Activated naive CD4-positive, alpha-beta T cell treated with anti-CD3 and anti-CD28 coated beads, Interleukin-2, amount 50 U/mL, for 72 hours (primary cell): ENCODE results near the gene OPCML. TPM values are rescaled to one million over a fixed set of nuclear protein-coding genes. Genes with fewer than 3 reads are reported as not detected.

Experiments
- ATAC-seq, 2 donors: fragments of 150-1000 bp; cut with Tn5 transposase; 2 replicates each; pipeline ENCODE4 v1.10.0; 2021; ENCODE audit warnings: mild to moderate bottlenecking in 2 of 2, moderate library complexity in 2 of 2
- DNase-seq, 2 donors: peaks; one replicate each; pipeline ENCODE4 v3.0.0; 2021 to 2022; ENCODE audit warnings: low spot score in 2 of 2
- H3K27ac Mint-ChIP-seq, 2 donors: one replicate each; pipeline ENCODE4 v1.8.0; 2022; ENCODE audit warnings: mild to moderate bottlenecking in 2 of 2, mixed read lengths in 2 of 2
- H3K36me3 Mint-ChIP-seq, 2 donors: one replicate each; pipeline ENCODE4 v1.8.0; 2022; ENCODE audit warnings: mixed read lengths in 2 of 2
- H3K9me3 Mint-ChIP-seq, 2 donors: one replicate each; pipeline ENCODE4 v1.8.0; 2022; ENCODE audit warnings: mixed read lengths in 2 of 2
- total RNA-seq, 2 donors: library from RNA; stranded (reverse); gene quantifications; one replicate each; pipeline ENCODE4 v1.2.3, GENCODE V29; 2022

The OPCML gene
- total RNA-seq, 2 donors from 2014 or later = not detected

GRCh38 chr11:133492895-133493294, 39.4 kb downstream of the OPCML start:
- no peak for DNase-seq
- Mint-ChIP-seq H3K36me3 (no peaks in the 10 kb centered on the region), H3K9me3 (peaks cover 9 to 12% of the 10 kb centered on the region in 2 donors), H3K27ac (no peak overlapping the region)
- no peak for ATAC-seq

GRCh38 chr11:133491680-133492383, 40.5 kb downstream of the OPCML start:
- Mint-ChIP-seq H3K27ac (no peak overlapping the region), H3K36me3 (no peaks in the 10 kb centered on the region), H3K9me3 (peaks cover 13 to 19% of the 10 kb centered on the region in 2 donors)
- DNase-seq (no peak), ATAC-seq (no peak)

GRCh38 chr11:133480722-133481121, 51.6 kb downstream of the OPCML start:
- no peaks in the 10 kb centered on the region for H3K36me3 Mint-ChIP-seq
- no peak for ATAC-seq
- H3K27ac Mint-ChIP-seq = no peak overlapping the region
- DNase-seq = no peak
- H3K9me3 Mint-ChIP-seq = peaks cover 11 to 22% of the 10 kb centered on the region in 2 donors

GRCh38 chr11:133479209-133479608, 53.1 kb downstream of the OPCML start:
- Mint-ChIP-seq H3K27ac (no peak overlapping the region), H3K9me3 (peaks cover 10 to 22% of the 10 kb centered on the region in 2 donors), H3K36me3 (no peaks in the 10 kb centered on the region)
- no peak for DNase-seq
- no peak for ATAC-seq

- Mint-ChIP-seq H3K36me3 (no peaks in the 10 kb centered on the region), H3K9me3 (peaks cover 4 to 13% of the 10 kb centered on the region in 2 donors), H3K27ac (no peak overlapping the region)
- ATAC-seq (no peak), DNase-seq (no peak)
Measured at GRCh38 chr11:133477251-133477625, 55.1 kb downstream of the OPCML start.

- H3K36me3 Mint-ChIP-seq = no peaks in the 10 kb centered on the region
- no peak for ATAC-seq
- H3K9me3 Mint-ChIP-seq = peaks cover 4 to 10% of the 10 kb centered on the region in 2 donors
- H3K27ac Mint-ChIP-seq = no peak overlapping the region
- DNase-seq = no peak
Measured at GRCh38 chr11:133476570-133477250, 55.6 kb downstream of the OPCML start.

GRCh38 chr11:133474461-133474860, 57.8 kb downstream of the OPCML start:
- ATAC-seq (no peak), DNase-seq (no peak)
- no peaks in the 10 kb centered on the region for H3K36me3 Mint-ChIP-seq
- no peak overlapping the region for H3K27ac Mint-ChIP-seq
- H3K9me3 Mint-ChIP-seq = peaks cover 0 to 8% of the 10 kb centered on the region in 2 donors

GRCh38 chr11:133467686-133468085, 64.6 kb downstream of the OPCML start:
- DNase-seq = no peak
- no peak for ATAC-seq
- no peaks in the 10 kb centered on the region for H3K36me3 Mint-ChIP-seq
- peaks cover 7 to 8% of the 10 kb centered on the region in 2 donors for H3K9me3 Mint-ChIP-seq
- H3K27ac Mint-ChIP-seq = no peak overlapping the region

GRCh38 chr11:133443206-133443747, 89.0 kb downstream of the OPCML start:
- Mint-ChIP-seq H3K9me3 (peaks cover 5 to 8% of the 10 kb centered on the region in 2 donors), H3K36me3 (no peaks in the 10 kb centered on the region), H3K27ac (no peak overlapping the region)
- ATAC-seq (no peak), DNase-seq (no peak)

- H3K27ac Mint-ChIP-seq = no peak overlapping the region
- H3K36me3 Mint-ChIP-seq = no peaks in the 10 kb centered on the region
- DNase-seq = no peak
- no peak for ATAC-seq
- H3K9me3 Mint-ChIP-seq = peaks cover 0 to 5% of the 10 kb centered on the region in 2 donors
Measured at GRCh38 chr11:133441964-133442660, 90.2 kb downstream of the OPCML start.

GRCh38 chr11:133425992-133426391, 106.3 kb downstream of the OPCML start:
- DNase-seq (no peak), ATAC-seq (no peak)
- Mint-ChIP-seq H3K27ac (no peak overlapping the region), H3K9me3 (no peaks in the 10 kb centered on the region), H3K36me3 (no peaks in the 10 kb centered on the region)

- ATAC-seq (no peak), DNase-seq (no peak)
- Mint-ChIP-seq H3K36me3 (no peaks in the 10 kb centered on the region), H3K27ac (no peak overlapping the region), H3K9me3 (no peaks in the 10 kb centered on the region)
Measured at GRCh38 chr11:133425245-133425644, 107.1 kb downstream of the OPCML start.

- DNase-seq (no peak), ATAC-seq (no peak)
- H3K36me3 Mint-ChIP-seq = no peaks in the 10 kb centered on the region
- H3K9me3 Mint-ChIP-seq = peaks cover 0 to 11% of the 10 kb centered on the region in 2 donors
- H3K27ac Mint-ChIP-seq = no peak overlapping the region
Measured at GRCh38 chr11:133418218-133418617, 114.1 kb downstream of the OPCML start.

- Mint-ChIP-seq H3K27ac (no peak overlapping the region), H3K9me3 (peaks cover 0 to 11% of the 10 kb centered on the region in 2 donors), H3K36me3 (no peaks in the 10 kb centered on the region)
- no peak for ATAC-seq
- no peak for DNase-seq
Measured at GRCh38 chr11:133414506-133414905, 117.8 kb downstream of the OPCML start.

GRCh38 chr11:133413703-133414102, 118.6 kb downstream of the OPCML start:
- DNase-seq = no peak

GRCh38 chr11:133409799-133410198, 122.5 kb downstream of the OPCML start:
- Mint-ChIP-seq H3K9me3 (peaks cover 0 to 7% of the 10 kb centered on the region in 2 donors), H3K36me3 (no peaks in the 10 kb centered on the region), H3K27ac (no peak overlapping the region)
- no peak for DNase-seq
- ATAC-seq = no peak

More at GRCh38 chr11:133413703-133414102, 118.6 kb downstream of the OPCML start:
- Mint-ChIP-seq H3K9me3 (peaks cover 0 to 6% of the 10 kb centered on the region in 2 donors), H3K36me3 (no peaks in the 10 kb centered on the region), H3K27ac (no peak overlapping the region)
- no peak for ATAC-seq

GRCh38 chr11:133408936-133409335, 123.4 kb downstream of the OPCML start:
- Mint-ChIP-seq H3K9me3 (peaks cover 6 to 13% of the 10 kb centered on the region in 2 donors), H3K27ac (no peak overlapping the region), H3K36me3 (no peaks in the 10 kb centered on the region)
- ATAC-seq = no peak
- DNase-seq = no peak
